ENCODE measurements around the gene BNIP1.

- TF ChIP-seq POLR2A (IDR thresholded peaks at IDR 0.05) (no peak), CTCF (IDR thresholded peaks at IDR 0.05) (no peak)
These were observed 20.9 kb upstream of the BNIP1 start for GRCh38 chr5:173123416-173123815.
